Stimulated activated memory B cell treated with anti-CD40 and anti-IgM and Interleukin-4, amounts not matched to agents 10 μg/mL and 1 μg/mL and 100 μg/mL, for 72 hours (primary cell): ENCODE data around the gene KCNMB4.
"Not testable (repeated sequence)": the region's sequence is repeated elsewhere in the genome, so short reads cannot be mapped to it uniquely, and the experiment has no call there.

Experiments used
- ATAC-seq: fragments of 150-1000 bp; cut with Tn5 transposase; 2 replicates; pipeline ENCODE4 v1.10.0; 2021
- H3K27ac Mint-ChIP-seq: one replicate; pipeline ENCODE4 v1.8.0; 2022; ENCODE audit warnings: mild to moderate bottlenecking, mixed read lengths
- H3K27me3 Mint-ChIP-seq: one replicate; pipeline ENCODE4 v1.8.0; 2022; ENCODE audit warnings: mixed read lengths
- H3K36me3 Mint-ChIP-seq: one replicate; pipeline ENCODE4 v1.8.0; 2022; ENCODE audit warnings: mixed read lengths
- H3K4me1 Mint-ChIP-seq: one replicate; pipeline ENCODE4 v1.8.0; 2022; ENCODE audit warnings: mixed read lengths
- H3K4me3 Mint-ChIP-seq: one replicate; pipeline ENCODE4 v1.8.0; 2022; ENCODE audit warnings: mild to moderate bottlenecking, moderate library complexity, mixed read lengths
- H3K9me3 Mint-ChIP-seq: one replicate; pipeline ENCODE4 v1.8.0; 2022; ENCODE audit warnings: mixed read lengths

KCNMB4 gene

DNA sequence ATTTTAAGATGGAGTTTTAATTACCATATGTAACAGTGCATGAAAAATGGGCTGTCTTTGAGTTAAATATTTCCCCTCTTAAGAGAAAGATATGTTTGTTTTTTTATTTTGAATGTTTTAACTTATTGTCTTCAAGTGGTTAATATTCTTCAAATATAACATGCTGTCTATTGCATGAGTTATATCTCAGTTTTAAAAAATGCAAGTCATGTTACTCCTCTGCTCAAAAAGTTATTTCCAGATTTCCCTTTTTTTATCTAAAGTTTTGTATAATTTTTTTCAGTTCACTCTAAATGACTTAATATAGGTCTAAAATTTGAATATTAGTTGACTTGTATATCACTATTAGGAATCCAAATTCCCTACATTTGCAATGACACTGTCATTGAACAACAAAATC, 5.9 kb upstream of the KCNMB4 start:
- Mint-ChIP-seq H3K4me1 (peaks cover 6% of the 10 kb centered on the region), H3K27me3 (peaks cover 7% of the 10 kb centered on the region), H3K4me3 (no peak overlapping the region), H3K27ac (no peak overlapping the region), H3K9me3 (no peaks in the 10 kb centered on the region), H3K36me3 (no peaks in the 10 kb centered on the region)
- no peak for ATAC-seq

DNA sequence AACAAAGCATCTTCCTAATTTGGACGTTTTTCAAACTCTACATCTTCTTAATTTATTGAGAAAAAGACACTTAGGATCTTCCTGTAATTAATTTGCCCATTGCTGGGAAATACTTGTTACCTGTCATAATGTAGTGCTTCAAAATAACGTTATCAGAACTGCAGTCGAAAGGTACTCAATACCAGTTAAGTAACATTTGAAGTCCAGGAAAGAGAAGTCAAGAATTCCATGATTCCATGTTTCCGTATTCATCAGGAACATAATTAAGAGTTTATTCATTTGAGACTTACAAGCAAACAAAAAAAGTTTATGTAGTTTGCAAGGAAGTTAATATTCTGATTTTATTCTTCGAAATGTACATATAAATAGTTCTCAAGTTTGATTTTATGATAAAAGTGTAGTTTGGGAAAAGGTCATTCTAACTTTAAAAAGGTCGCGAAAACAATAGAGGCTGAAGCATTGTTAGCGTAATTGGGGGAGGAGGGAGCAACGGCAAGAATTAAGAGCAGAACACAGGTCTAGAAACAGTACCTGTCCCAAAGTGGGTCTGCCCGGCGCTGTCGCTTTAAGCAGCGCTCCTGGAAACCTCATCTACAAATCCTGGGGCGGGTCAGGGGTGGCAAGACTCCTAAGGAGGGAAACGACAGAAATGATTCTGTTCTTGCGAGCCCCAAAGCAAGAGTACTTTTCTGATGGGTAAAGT, 1.2 kb upstream of the KCNMB4 start:
- Mint-ChIP-seq H3K4me3 (peak overlapping the region; percentile 84), H3K9me3 (no peaks in the 10 kb centered on the region), H3K4me1 (peaks cover 22% of the 10 kb centered on the region), H3K36me3 (no peaks in the 10 kb centered on the region), H3K27me3 (peaks cover 10% of the 10 kb centered on the region), H3K27ac (no peak overlapping the region)
- no peak for ATAC-seq

DNA sequence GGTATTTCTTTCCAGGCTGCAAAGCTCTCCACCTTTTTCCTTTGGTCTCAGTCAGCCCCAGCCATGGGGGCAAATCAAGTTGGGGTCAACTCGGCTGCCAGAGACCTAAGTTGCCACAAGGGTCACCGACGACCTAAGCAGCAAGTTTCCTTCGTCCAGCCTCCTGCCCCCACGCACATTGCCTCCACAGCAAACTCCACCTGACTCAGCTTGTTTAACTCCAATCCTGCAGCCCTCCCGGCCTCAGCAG, 767 bp upstream of the KCNMB4 start:
- Mint-ChIP-seq H3K4me1 (peaks cover 22% of the 10 kb centered on the region), H3K27me3 (peaks cover 10% of the 10 kb centered on the region), H3K36me3 (no peaks in the 10 kb centered on the region), H3K27ac (no peak overlapping the region), H3K4me3 (peak overlapping the region; percentile 84), H3K9me3 (no peaks in the 10 kb centered on the region)
- no peak for ATAC-seq

DNA sequence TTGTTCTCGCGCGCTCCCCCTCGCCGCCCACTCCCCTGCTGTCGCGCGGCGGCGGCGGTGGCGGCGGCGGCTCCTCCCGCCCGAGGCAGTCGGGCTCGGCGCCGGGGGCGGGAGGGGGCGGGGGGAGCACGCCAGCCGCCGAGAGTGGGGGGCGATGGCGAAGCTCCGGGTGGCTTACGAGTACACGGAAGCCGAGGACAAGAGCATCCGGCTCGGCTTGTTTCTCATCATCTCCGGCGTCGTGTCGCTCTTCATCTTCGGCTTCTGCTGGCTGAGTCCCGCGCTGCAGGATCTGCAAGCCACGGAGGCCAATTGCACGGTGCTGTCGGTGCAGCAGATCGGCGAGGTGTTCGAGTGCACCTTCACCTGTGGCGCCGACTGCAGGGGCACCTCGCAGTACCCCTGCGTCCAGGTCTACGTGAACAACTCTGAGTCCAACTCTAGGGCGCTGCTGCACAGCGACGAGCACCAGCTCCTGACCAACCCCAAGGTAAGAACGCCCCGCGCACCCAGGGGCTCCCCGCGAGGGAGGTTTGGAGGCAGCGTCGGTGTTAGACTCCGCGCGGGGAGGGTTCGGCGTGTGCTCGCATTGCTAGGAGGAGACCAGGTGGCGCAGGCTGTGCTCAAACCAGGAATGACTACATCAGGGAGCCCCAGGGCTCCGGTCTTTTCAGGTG, 629 bp downstream of the KCNMB4 start:
- no peaks in the 10 kb centered on the region for H3K9me3 Mint-ChIP-seq
- peaks cover 10% of the 10 kb centered on the region for H3K27me3 Mint-ChIP-seq
- H3K4me1 Mint-ChIP-seq = peaks cover 22% of the 10 kb centered on the region
- peak overlapping the region; percentile 29 for H3K27ac Mint-ChIP-seq
- H3K36me3 Mint-ChIP-seq = no peaks in the 10 kb centered on the region
- peak overlapping the region; percentile 94 for H3K4me3 Mint-ChIP-seq
- ATAC-seq = peak; percentile 66

DNA sequence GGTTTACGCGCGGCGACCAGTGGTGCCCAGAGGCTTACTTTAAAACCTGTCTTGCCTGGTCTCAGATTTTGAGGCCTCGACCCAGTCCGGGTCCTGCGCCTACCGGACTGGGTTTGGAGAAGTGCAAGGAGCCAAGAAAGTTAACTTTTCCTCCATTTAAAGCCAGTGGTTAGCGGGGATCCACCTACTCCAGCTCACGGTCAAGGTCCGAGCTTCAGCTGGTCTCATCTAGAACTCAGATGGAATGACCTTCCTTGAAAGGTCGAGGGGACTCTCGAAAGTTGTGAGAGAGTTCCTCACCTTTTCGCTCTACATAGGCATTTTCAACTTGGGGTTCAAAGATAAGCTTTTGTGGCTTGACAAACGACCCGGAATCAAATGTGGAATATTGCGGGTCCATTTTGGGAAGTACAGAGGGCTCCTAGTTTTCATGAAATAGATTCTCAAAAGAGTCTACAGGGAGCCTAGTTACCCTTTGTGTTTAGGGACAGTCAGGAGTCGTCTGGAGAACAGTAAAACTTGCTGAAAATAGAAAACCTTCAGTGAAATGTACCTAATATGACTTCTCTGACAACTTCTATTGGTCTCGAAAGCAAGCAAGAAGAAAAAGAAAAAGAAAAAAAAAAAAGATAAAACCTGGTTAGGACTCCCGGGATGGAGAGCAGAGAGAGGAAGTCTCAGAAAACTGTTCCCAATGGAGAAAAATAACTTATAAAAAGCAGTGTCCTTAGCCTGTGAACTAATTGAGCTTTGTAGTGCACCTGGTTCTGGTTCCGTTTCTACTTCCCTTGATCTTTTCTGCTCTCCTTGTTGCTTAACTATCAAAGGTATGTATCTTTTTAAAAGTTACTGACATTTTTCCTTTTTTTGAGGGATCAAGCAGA, 1.4 kb downstream of the KCNMB4 start:
- Mint-ChIP-seq H3K4me1 (peaks cover 22% of the 10 kb centered on the region), H3K9me3 (no peaks in the 10 kb centered on the region), H3K4me3 (peak overlapping the region; percentile 94), H3K27ac (peak overlapping the region; percentile 29), H3K36me3 (no peaks in the 10 kb centered on the region), H3K27me3 (peaks cover 10% of the 10 kb centered on the region)
- no peak for ATAC-seq

DNA sequence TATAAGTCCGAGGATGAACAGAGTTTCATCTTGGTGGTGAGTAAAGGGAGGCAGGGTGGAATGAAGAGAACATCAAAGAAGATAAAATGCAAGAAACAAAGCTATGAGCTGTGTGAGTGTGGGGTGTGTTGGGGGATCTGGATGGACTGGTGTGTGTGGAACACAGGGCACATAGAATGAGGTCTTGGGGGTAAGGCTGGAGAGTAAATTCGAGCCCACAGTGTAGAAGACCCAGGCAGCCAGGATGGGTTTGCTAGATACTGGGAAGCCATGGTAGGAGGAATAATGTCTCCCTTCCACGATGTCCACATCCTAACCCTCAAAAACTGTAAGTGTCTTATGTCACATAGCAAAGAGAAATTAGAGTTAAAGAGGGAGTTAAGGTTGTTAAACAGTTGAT, 6.8 kb downstream of the KCNMB4 start:
- no peak for ATAC-seq
- H3K4me1 Mint-ChIP-seq = no peaks in the 10 kb centered on the region
- no peaks in the 10 kb centered on the region for H3K36me3 Mint-ChIP-seq
- no peaks in the 10 kb centered on the region for H3K27me3 Mint-ChIP-seq
- no peaks in the 10 kb centered on the region for H3K9me3 Mint-ChIP-seq
- H3K27ac Mint-ChIP-seq = no peak overlapping the region
- no peak overlapping the region for H3K4me3 Mint-ChIP-seq

DNA sequence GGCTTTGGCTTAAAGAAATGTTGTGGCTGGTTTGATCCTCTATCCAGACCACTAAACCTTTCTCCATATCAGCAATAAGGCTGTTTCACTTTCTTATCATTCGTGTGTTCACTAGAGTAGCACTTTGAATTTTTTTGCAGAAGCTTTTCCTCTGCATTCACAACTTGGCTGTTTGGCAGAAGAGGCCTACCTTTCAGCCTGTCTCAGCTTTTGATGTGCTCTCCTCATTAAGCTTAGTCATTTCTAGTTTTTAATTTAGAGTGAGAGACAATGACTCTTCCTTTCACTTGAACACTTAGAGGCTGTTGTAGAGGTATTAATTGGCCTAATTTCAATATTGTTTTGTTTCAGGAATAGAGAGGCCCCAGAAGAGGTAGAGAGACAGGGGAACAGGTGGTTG, 13.8 kb downstream of the KCNMB4 start:
- Mint-ChIP-seq H3K9me3 (peaks cover 2% of the 10 kb centered on the region), H3K4me3 (no peak overlapping the region), H3K36me3 (peaks cover 5% of the 10 kb centered on the region), H3K27me3 (no peaks in the 10 kb centered on the region), H3K4me1 (no peaks in the 10 kb centered on the region), H3K27ac (no peak overlapping the region)
- no peak for ATAC-seq

DNA sequence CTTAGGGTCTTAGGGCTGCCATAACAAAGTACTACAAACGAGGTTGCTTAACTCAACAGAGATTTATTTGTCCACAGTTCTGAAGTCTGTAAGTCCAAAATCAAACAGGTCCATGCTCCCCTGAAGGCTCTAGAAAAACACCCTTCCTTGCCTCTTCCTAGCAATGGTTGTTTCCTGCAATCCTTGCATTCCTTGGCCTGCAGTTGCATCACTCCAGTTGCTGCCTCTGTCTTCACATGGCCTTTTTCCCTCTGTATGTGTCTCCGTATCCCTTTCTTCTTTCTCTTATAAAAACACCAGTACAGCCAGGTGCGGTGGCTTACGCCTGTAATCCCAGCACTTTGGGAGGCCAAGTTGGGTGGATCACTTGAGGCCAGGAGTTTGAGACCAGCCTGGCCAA, 17.4 kb downstream of the KCNMB4 start:
- ATAC-seq = no peak
- Mint-ChIP-seq H3K27ac (no peak overlapping the region), H3K4me3 (no peak overlapping the region), H3K36me3 (peaks cover 5% of the 10 kb centered on the region), H3K9me3 (peaks cover 2% of the 10 kb centered on the region), H3K4me1 (no peaks in the 10 kb centered on the region), H3K27me3 (no peaks in the 10 kb centered on the region)

DNA sequence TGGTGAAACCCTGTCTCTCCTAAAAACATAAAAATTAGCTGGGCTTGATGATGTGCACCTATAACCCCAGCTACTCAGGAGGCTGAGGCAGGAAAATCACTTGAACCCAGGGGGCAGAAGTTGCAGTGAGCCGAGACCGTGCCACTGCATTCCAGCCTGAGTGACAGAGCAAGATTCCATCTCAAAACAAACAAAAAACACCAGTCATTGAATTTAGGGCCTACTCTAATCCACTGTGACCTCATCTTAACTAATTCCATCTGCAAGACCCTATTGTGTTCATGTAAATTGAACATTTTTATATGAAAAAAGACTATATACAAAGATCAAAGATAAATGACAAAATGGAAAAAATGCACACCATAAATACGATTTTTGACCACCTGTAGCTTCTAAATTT, 17.8 kb downstream of the KCNMB4 start:
- ATAC-seq = no peak
- no peak overlapping the region for H3K27ac Mint-ChIP-seq
- H3K27me3 Mint-ChIP-seq = no peaks in the 10 kb centered on the region
- H3K4me1 Mint-ChIP-seq = no peaks in the 10 kb centered on the region
- no peak overlapping the region for H3K4me3 Mint-ChIP-seq
- peaks cover 2% of the 10 kb centered on the region for H3K9me3 Mint-ChIP-seq
- H3K36me3 Mint-ChIP-seq = peaks cover 5% of the 10 kb centered on the region

DNA sequence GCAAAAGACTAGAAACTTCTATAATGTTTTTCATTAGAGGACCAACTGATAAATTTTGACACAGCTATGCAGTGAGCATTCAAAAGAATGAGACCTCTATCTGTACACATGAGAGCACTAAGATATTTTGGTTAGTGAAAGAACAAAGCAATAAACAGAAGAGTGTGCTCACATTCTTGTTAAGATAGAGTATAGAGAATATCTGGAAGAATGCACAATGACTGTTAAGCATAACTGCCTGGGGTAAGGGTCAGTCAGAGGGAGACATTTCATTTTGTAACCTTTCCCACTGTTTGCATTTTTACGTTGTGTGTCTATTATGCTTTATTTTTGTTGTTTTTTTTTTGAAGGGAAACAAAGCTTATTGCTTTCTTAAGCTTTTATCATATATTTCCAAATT, 20.7 kb downstream of the KCNMB4 start:
- no peaks in the 10 kb centered on the region for H3K4me1 Mint-ChIP-seq
- no peaks in the 10 kb centered on the region for H3K27me3 Mint-ChIP-seq
- no peak overlapping the region for H3K27ac Mint-ChIP-seq
- no peak for ATAC-seq
- H3K4me3 Mint-ChIP-seq = no peak overlapping the region
- no peaks in the 10 kb centered on the region for H3K9me3 Mint-ChIP-seq
- H3K36me3 Mint-ChIP-seq = peaks cover 4% of the 10 kb centered on the region

DNA sequence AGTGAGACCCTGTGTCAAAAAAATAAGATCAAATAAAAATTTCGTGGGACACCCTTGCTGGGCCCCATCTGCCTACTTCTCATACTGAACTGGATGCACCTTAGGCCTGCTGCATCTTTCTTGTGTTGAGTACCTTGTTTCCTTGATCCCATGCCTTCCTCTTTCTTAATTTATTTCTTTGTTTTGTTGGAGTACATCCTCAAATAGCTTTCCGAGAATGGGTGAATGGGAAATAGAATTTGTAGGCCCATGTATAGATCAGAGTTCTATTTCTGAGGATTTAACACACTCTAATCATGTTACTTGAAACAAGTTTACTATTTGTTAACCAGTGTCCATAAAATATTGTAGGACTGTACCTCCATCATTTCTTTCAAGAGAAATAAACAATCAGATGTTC, 23.6 kb downstream of the KCNMB4 start:
- H3K27me3 Mint-ChIP-seq = no peaks in the 10 kb centered on the region
- no peak overlapping the region for H3K27ac Mint-ChIP-seq
- no peak overlapping the region for H3K4me3 Mint-ChIP-seq
- H3K4me1 Mint-ChIP-seq = no peaks in the 10 kb centered on the region
- no peaks in the 10 kb centered on the region for H3K9me3 Mint-ChIP-seq
- H3K36me3 Mint-ChIP-seq = peaks cover 4% of the 10 kb centered on the region
- no peak for ATAC-seq

DNA sequence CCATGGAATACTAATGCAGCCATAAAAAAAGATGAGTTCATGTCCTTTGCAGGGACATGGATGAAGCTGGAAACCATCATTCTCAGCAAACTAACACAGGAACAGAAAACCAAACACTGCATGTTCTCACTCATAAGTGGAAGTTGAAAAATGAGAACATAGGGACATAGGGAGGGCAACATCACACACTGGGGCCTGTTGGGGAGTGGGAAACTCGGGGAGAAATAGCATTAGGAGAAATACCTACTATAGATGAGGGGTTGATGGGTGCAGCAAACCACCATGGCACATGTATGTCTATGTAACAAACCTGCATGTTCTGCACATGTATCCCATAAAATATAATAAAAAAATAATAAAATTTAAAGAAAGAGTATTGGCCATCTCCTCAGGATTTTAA, 26.5 kb downstream of the KCNMB4 start:
- not testable (repeated sequence) for H3K27me3 Mint-ChIP-seq, H3K9me3 Mint-ChIP-seq, H3K4me1 Mint-ChIP-seq, H3K36me3 Mint-ChIP-seq, H3K4me3 Mint-ChIP-seq, ATAC-seq, H3K27ac Mint-ChIP-seq

DNA sequence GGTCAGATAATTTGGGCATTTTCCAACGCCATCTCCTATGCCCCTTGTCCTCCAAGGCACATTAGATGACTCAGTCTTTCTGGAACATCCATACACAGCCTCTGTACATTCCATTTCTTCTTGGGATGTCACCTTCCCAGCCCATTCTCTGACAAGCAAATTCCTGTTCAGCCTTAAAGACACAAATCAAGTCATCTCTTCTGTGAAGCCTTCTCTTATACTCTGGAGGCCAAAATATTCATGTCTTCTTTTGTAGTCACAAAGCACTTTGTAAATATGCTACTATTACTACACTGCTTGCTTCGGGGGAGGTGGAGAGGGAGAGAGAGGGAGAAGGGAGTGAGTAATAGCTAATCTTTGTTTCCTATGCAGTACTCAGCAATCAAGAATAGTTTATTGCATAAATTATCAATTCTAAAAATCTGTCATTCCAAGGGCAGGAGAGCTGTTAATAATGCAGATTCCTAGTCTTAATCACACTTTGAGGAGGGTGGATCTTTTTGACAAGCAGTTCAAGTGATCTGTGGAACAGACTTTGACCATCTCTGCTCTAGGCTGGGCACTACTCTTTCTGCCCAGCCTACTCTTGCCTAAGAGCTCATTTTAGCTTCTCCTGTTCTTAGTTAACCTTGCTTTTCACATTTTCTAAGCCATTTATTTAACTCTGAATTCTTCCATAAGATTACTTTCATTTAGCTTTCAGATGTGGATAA, 27.9 kb downstream of the KCNMB4 start:
- no peak overlapping the region for H3K4me3 Mint-ChIP-seq
- H3K27me3 Mint-ChIP-seq = no peaks in the 10 kb centered on the region
- ATAC-seq = no peak
- H3K9me3 Mint-ChIP-seq = no peaks in the 10 kb centered on the region
- no peaks in the 10 kb centered on the region for H3K4me1 Mint-ChIP-seq
- H3K27ac Mint-ChIP-seq = no peak overlapping the region
- peaks cover 4% of the 10 kb centered on the region for H3K36me3 Mint-ChIP-seq

DNA sequence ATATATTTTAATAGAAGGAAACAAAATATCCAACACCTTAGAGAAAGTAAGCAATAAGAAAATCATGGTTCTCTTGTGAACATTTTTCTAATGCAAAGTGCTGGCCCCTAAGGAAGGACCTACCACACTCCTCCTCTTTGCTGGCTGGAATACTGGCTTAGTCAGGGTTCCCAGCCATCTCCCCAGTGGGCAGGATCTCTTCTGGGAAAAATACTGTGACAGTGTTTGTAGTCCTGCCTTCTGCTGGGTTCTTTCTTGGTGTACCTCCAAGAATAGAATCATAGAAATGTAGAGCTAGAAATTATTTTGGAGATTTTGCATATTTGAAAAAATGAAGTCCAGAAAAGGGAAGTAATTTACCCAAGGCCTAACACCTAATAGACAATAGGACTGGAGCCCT, 31.9 kb downstream of the KCNMB4 start:
- ATAC-seq = no peak
- no peaks in the 10 kb centered on the region for H3K9me3 Mint-ChIP-seq
- H3K36me3 Mint-ChIP-seq = peaks cover 6% of the 10 kb centered on the region
- H3K4me1 Mint-ChIP-seq = no peaks in the 10 kb centered on the region
- H3K27ac Mint-ChIP-seq = no peak overlapping the region
- H3K27me3 Mint-ChIP-seq = no peaks in the 10 kb centered on the region
- no peak overlapping the region for H3K4me3 Mint-ChIP-seq

DNA sequence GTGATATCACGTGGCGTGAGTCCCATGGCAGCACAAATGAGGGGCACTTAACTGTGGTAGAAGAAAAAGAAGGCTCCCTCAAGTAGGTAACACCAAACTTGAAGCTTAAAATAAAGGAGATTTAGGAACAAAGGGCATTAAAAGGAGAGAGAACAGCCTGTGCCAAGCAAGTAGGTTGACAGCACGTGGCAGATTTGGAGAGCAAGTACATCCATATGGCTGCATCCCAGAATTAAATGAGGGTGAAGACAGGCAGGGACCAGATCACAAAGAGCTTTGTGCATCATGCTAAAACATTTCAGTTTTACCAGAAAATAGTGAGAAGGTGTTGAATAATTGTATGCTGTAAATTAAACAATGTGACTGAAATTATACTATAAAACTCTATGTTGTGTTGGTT, 32.8 kb downstream of the KCNMB4 start:
- H3K9me3 Mint-ChIP-seq = no peaks in the 10 kb centered on the region
- peaks cover 6% of the 10 kb centered on the region for H3K36me3 Mint-ChIP-seq
- H3K4me1 Mint-ChIP-seq = no peaks in the 10 kb centered on the region
- H3K27ac Mint-ChIP-seq = no peak overlapping the region
- no peak for ATAC-seq
- no peak overlapping the region for H3K4me3 Mint-ChIP-seq
- H3K27me3 Mint-ChIP-seq = no peaks in the 10 kb centered on the region
